AG09319 (cell line): ENCODE results near the gene EIF4G3.
A peak's percentile ranks its signal among the peaks of the same experiment; 100 is the strongest.

Source experiments
- DNase-seq: peaks from one replicate; pipeline ENCODE4 v3.0.0-alpha.2; 2010; ENCODE audit warnings: low read depth; ENCODE audit errors: extremely low read depth
- CTCF ChIP-seq: IDR thresholded peaks from 2 replicates; pipeline ENCODE4 v1.5.1; 2011; ENCODE audit warnings: low read depth, mild to moderate bottlenecking, inconsistent platforms, low read length, moderate library complexity

Gene EIF4G3

GRCh38 chr1:20992322-20993056, 184.2 kb downstream of the EIF4G3 start:
- no peak for DNase-seq
- no peak for TF ChIP-seq CTCF

DNA sequence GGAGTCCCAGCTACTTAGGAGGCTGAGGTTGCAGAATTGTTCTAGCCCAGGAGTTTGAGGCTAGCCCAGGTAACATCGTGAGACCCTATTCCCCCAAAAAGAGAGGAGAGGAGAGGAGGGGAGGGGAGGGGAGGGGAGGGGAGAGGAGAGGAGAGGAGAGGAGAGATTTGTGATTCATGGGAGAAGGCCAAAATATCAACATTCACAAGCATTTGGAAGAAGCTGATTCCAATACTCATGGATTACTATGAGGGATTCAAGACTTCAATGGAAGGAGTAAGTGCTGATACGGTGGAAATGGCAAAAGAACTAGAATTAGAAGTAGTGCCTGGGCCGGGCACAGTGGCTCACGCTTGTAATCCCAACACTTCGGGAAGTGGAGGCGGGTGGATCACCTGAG, 187.8 kb downstream of the EIF4G3 start:
- no peak for DNase-seq
- no peak for TF ChIP-seq CTCF

- DNase-seq = no peak
- TF ChIP-seq CTCF = no peak
Measured at GRCh38 chr1:20987831-20988825, 188.6 kb downstream of the EIF4G3 start.

GRCh38 chr1:20983297-20983889, 193.3 kb downstream of the EIF4G3 start:
- no peak for TF ChIP-seq CTCF
- no peak for DNase-seq

- DNase-seq = no peak
- no peak for TF ChIP-seq CTCF
Measured at GRCh38 chr1:20982316-20982715, 194.4 kb downstream of the EIF4G3 start.

GRCh38 chr1:20981915-20982314, 194.8 kb downstream of the EIF4G3 start:
- TF ChIP-seq CTCF = peak; percentile 42
- DNase-seq = no peak

DNA sequence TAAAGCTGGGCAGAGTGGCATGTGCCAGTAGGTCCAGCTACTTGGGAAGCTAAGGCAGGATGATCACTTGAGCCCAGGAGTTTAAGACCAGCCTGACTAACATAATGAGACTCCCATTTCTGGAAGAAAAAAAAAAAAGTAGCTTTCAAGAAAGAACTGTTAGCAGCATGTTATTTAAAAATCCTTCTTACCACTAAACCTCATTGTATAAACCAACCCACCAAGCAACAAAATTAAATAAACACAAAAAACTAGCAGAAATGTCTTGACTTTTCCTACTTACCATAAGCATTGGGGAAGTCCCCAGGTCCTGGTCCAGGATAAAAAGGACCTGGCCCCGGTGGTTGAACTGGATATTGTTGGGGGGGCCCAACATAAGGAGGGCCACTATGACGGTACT, 196.6 kb downstream of the EIF4G3 start:
- no peak for DNase-seq
- TF ChIP-seq CTCF = no peak
